ENCODE data around the gene PDSS1.
"Not testable (repeated sequence)": the region's sequence is repeated elsewhere in the genome, so short reads cannot be mapped to it uniquely, and the experiment has no call there.

The PDSS1 gene, protein sequence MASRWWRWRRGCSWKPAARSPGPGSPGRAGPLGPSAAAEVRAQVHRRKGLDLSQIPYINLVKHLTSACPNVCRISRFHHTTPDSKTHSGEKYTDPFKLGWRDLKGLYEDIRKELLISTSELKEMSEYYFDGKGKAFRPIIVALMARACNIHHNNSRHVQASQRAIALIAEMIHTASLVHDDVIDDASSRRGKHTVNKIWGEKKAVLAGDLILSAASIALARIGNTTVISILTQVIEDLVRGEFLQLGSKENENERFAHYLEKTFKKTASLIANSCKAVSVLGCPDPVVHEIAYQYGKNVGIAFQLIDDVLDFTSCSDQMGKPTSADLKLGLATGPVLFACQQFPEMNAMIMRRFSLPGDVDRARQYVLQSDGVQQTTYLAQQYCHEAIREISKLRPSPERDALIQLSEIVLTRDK

DNA sequence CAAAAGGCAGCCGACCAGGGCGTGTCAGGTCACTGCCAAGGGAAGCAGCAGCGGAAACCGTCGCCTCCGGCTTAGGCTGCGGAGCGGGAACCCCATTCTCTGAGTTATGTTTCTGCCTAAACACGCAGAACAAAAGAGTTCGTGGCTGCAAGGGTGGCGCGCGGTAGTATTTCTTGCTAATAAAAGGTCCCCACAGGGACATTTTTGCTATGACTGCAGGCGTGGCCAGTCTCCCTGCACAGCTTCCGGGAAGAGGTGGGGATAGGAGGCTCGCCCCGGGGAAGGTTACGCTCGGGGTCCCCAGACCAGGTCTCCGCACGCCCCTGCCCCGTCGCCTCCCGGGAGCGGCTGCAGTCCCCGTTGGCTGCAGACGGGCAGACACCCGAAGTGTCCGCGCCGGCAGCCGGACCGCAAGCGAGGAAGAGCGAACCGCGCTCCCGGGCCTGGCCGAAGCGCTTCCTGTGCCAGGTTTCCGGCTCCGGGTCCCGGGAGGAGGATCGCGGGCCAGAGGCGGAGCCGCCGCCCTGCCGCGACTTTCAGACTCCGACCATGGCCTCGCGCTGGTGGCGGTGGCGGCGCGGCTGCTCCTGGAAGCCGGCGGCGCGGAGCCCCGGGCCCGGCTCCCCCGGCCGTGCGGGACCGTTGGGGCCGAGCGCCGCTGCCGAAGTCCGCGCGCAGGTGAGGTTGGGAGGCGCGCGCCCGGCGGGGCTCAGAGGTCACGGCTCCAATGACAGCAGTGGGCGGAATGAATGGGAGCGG, at the start of gene PDSS1:
Gene PDSS1, plus strand, starts transcription at position 539 of the 759 bp plus-strand sequence. Its CDS starts 11 bp downstream, at position 550.
- peak; percentile 90 for DNase-seq (ENCODE audit: low spot score)

DNA sequence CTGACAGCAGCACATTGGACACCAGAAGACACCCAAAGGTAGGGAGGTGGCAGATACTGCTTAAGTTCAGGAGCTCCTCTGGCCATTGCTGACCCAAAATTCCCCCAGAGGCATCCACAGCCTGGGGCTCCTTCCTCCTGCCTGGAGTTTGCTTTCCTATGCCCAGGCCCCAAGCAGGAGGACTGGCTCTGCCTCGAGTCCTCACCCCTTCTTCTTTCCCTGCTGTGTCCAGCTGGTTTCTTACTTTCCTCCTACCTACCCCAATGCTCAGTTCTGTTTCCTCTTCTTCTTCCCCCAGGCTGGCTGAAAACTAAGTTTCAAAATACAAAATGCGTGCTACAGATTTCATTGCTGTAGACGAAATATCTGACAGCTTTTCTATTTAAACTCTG, 49.3 kb upstream of the PDSS1 start:
- DNase-seq (ENCODE audit: low spot score): not testable (repeated sequence)

DNA sequence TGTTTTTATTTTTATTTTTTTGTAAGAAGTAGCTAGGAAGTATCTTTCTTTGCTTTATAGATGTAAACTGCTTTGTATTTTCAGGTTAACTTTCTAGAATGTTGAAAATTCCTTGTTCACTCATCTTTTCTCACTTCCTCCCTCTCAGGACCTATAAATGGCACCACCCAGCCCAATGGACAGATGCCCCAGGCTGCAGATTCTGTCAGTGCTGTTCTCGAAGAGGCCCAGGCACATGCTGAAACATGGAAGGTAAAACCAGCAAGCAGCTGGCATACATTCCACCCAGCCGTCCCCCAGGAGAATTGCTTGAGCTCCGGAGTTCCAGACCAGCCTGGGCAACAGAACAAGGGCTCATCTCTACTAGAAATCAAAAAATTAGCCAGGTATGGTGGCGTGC, 47.1 kb upstream of the PDSS1 start:
- no peak for DNase-seq (ENCODE audit: low spot score)

DNA sequence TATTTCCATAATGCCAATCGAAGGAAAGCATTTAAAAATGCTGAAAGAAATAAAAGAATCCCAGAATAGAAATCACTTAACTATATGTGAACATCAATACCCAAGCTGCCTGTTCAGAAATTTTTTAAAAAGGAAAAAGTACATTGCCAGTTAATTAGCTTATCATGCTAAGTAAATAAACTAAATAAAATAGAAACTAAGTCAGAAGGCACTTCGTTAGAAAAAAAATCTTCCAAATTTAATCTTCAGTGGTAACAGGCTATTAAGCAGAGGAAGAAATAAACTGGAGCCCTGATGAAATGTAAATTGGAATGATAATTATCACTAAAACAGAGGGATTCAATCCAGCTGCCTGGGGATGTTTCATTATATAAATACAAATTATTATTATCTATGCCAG, 46.0 kb upstream of the PDSS1 start:
- DNase-seq (ENCODE audit: low spot score): not testable (repeated sequence)

DNA sequence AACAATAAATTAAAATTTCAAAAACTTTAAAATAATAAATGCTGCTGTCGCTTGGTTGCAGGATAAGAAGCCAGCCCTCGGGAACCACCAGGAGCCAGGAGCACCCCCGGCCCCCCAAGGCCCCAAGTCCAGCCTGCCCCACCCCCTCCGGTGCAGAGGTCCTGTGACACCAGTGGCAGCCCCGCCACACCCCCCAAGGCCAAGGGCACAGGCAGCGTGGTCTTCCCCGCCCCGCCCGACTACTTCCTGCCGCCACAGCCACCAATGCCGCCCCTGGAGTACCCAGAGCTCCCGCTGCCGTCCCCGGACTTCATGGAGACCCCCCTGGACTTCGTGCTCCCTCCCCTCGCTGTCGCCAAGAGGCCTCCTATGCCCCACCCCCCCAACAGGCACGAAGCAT, 44.5 kb upstream of the PDSS1 start:
- DNase-seq (ENCODE audit: low spot score): no peak

DNA sequence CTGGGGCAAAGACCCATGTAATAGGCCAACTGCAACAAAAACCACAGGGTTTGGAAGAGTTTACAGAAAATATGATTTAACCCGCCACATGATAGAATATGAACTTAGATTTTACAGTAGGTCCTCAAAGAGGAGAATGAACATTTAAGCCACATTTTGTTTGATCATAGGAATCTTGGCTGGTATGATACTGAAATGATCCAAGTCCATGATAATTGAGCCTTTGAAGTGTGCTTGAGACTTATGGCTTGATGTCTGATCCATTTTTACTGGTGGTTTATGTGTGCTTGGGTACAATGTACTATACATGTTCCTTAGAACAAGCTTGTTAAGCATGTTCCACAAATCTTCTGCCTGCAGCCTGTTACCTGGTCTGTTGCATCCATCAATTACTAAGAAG, 41.8 kb upstream of the PDSS1 start:
- DNase-seq (ENCODE audit: low spot score): no peak

DNA sequence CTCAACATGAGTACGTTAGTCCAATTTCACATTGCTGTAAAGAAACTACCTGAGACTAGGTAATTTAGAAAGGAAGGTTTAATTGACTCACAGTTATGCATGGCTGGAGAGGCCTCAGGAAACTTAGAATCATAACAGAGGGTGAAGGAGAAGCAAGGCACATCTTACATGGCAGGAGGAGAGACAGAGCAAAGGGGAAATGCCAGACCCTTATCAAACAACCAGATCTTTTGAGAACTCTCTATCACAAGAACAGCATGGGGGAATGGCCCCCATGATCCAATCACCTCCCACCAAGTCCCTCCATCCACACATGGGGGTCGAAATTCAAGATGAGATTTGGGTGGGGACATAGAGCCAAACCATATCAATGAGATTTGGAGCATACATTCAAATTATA, 34.6 kb upstream of the PDSS1 start:
- DNase-seq (ENCODE audit: low spot score): no peak

DNA sequence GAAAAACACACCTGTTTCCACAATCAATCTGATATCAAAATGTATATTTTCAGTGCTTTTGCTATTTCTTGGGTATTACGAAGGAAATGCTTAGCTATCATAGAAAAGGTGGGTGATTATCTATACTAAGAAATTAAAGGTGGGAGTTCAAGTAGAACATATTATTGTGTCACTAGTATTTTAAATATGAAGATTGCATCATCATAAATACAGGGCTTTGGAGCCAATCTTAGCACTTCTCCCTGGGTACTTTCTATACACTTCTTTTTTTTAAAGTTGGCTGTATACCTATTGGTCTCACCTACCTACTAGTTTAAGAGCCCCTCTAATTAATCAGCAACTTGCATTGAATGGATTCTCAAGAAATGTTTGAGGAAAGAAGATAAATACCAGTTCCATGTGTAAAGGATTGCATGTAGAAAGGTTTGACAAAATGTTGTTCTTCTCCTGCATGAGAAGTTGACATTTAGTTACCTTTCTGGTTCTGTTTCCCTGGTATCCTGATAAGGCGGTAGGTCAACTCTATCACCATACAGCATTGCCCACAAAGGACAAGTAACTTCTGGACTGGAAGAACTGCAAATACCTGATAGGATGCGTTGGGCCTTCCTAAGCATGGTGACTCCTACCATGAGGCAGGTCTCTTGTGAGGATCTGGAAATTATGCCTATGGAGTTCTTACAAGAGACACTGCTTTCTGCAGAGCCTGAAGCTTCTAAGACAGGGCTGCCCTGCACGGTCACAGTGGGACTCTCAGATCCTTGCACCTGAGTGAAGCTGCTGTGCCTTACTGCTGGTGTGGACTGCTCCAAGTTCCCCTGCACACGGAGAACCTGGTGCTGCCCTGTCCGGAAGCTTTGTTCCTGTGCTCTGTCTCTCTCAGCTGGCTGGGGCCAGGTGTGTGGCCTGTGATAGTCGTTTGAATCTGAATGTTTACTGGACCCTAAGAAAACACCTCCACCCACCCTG, 32.1 kb upstream of the PDSS1 start:
- DNase-seq (ENCODE audit: low spot score): no peak

DNA sequence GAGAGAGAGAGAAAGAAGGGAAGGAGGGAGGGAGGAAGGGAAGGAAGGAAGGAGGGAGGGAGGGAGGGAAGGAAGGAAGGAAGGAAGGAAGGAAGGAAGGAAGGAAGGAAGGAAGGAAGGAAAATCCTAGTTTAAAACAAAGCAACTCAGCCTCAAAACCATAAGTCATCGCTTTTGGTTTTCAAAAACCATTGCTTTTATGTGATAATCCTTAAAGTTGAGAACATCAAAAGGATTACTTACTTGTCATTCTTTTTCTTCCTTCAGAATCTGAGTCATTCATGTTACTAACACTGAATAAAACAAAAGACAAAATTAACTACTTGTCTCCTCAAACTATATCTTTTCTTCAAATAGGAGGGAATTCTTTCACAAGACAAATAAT, 21.6 kb upstream of the PDSS1 start:
- no peak for DNase-seq (ENCODE audit: low spot score)

DNA sequence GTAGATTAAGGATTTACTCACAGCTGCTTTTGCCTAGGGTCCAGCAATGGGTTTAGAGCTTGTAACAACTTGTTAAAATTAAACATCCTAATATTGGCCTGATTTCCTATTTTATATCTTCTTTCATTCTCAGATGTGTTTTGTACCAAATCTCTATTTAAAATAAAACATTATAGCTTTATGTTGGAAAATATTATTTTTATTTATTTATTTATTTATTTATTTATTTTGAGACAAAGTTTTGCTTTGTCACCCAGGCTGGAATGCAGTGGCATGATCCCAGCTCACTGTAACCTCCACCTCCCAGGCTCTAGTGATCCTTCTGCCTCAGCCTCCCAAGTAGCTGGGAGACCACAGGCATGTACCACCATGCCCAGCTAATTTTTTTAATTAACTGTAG, 17.9 kb upstream of the PDSS1 start:
- DNase-seq (ENCODE audit: low spot score): no peak

DNA sequence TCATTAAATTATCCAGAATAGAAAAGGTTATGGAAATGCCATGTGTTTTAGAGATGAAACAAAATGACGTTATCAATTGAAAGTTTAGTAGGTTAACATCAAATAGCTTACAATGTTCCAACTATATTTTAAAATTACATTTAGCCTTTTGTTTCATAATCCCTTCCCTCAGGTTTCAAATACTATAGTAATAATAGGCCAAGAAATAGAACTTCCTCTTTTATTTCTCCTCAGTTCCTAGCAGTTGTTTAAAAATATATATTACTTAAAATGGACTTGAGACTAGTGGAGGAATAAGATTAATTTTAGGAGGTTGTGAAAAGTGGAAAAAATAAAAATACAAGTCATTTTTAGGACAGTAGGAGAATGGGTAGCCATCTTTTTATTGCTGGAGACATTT, 16.4 kb upstream of the PDSS1 start:
- no peak for DNase-seq (ENCODE audit: low spot score)

DNA sequence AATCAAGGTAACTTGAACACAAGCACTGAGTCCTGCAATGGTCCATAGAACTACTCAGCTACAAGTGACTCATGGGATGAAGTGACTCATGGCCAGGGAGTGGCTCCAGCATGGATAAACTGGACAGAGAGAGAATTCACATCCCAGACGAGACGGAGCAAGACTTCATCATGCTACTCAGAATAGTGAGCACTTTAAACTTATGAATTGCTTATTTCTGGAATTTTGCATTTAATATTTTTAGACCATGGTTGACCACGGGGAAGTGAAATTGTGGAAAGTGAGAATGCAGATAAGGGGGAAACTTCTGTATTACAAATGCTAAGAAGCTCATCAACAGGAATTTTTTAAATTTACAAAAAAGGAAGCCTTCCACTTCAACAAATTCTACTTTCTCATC, 15.5 kb upstream of the PDSS1 start:
- DNase-seq (ENCODE audit: low spot score): not testable (repeated sequence)

DNA sequence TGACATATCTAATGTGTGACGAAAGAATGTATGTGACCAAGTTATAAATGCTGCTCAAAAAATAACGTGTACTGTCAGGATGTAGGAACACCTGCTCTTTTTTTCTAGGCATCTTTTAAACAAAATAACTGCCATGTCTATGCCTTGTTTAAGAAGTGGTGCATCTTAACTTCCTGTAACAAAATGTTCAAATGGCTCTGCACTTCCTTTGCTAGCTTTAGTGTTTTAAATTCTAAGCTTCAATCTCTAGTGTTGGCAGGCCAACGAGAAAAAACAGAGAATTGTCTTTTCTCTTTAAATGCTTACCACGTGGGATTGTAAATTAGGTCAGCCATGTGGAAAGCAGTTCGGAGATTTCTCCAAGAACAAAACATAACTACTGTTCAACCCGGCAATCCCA, 14.6 kb upstream of the PDSS1 start:
- no peak for DNase-seq (ENCODE audit: low spot score)

DNA sequence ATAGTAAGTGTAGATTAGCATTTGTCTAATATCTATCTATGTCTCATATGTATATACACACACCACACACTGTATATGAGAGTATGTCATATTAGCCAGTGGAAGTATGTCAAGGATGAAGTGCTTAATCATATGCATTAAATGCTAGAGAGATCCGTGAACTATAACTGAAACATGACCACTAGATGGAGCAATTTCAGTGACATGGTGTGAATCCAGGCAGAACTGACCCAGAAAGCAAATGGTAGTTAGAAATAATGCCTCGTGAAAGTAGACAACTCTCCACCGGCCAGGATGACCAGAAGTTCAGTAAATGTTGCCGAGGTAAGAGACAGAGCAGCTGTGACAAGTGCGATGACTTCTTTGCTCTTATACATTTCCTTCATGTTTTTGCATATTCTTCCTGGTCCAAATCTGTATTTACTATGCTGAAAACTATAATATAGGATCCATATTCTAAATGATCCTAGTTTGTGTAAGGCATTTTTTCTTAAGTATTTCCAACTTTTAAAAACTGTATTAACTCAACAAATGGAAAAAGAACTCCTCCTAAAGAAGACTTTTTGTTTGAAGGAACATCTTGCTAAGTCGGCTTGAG, 12.7 kb upstream of the PDSS1 start:
- not testable (repeated sequence) for DNase-seq (ENCODE audit: low spot score)

DNA sequence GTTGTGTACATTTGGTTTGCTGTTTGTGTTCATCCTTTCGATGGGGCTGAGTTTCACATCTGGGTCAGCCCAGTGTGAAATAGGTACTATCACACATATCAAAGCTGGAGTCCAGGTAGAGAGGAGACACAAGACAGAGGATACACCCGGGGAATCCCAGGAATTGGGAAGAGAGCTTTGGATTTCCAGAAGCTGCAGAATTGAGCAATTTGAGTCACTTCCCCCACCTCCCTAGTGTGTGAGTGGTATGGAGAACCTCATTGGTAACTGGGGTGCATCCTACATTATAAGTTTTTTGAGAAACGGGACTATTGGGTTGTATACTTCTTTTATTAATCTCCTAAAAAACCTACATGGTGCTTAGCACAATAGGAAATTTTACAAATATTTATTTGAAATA, 12.1 kb upstream of the PDSS1 start:
- no peak for DNase-seq (ENCODE audit: low spot score)

DNA sequence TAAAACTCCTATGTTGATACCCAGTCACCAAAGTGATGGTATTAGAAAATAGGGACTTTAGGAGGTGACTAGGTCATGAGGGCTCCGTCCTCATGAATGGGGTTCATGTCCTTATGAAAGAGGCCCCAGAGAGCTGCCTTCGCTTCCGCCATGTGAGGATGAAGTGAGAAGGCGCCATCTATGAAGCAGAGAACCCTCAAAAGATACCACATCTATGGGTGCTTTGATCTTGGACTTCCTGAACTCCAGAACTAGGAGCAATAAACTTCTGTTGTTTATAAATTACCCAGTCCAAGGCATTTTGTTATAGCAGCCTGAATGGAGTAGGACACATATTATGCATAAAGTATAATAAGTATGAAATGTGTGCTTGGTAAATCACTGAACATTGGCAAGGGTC, 8.1 kb upstream of the PDSS1 start:
- DNase-seq (ENCODE audit: low spot score): no peak

DNA sequence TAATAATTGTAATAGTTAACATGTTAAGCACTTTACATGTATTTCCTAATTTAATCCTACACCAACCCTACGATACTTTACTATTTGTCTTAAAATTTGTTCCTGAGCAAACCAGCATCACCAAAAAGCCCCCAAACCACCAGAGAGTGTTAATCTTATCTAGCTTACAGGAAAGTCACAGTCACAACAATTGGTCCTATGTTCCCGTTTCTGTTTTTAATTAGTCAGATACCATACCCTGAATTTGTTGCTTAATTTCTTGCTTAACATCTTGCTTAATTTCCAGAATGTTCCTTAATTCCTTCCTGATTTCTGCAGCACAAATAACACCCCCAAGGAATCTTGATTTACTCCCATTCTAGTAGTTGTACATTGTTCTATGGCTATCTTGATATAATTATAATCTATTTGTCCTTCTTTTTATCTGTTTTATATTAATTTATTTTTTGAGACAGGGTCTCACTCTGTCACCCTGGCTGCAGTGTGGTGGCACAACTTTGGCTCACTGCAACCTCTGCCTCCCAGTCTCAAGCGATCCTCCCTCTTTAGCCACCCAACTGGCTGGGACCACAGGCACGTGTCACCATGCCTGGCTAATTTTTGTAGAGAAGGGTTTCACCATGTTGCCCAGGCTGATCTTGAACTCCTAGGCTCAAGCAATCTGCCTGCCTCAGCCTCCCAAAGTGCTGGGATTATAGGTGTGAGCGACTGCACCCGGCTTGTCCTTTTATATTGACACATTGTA, 6.6 kb upstream of the PDSS1 start:
- no peak for DNase-seq (ENCODE audit: low spot score)

DNA sequence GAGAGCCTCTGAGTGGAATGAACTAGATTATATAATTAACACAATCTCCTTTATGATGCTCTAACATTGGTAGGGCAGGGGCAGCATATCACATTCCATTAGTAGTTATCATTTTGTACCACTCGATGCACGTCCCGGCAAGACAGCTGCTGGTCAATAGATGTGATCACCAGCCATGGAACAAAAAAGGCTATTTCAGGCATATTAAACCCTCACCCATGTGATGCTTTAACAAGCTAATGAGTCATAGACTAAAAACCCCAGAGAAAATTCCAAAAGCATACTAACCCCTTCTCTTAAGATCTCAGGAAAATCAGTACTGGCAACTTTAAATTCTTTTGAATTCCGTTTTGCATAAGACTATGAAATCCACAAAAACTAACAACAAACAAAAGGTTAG, 3.0 kb upstream of the PDSS1 start:
- not testable (repeated sequence) for DNase-seq (ENCODE audit: low spot score)

DNA sequence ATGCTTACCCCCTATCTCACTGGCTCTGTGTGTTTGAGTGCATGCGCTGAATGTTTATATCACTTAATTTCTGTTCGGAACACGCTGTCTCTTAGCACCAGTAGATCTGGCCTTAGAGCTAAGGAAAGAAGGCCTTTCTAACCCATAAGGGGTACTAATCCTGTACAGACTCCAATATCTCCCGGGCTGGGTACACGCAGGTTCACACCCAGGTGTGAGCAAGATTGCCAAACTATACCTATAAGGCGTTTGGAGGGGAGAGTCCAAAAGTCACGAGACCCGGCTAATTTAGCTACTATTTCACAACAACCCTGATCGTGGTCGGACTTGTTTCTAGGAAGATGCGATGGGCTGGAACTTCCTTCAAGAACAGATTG, 727 bp upstream of the PDSS1 start:
- no peak for DNase-seq (ENCODE audit: low spot score)

DNA sequence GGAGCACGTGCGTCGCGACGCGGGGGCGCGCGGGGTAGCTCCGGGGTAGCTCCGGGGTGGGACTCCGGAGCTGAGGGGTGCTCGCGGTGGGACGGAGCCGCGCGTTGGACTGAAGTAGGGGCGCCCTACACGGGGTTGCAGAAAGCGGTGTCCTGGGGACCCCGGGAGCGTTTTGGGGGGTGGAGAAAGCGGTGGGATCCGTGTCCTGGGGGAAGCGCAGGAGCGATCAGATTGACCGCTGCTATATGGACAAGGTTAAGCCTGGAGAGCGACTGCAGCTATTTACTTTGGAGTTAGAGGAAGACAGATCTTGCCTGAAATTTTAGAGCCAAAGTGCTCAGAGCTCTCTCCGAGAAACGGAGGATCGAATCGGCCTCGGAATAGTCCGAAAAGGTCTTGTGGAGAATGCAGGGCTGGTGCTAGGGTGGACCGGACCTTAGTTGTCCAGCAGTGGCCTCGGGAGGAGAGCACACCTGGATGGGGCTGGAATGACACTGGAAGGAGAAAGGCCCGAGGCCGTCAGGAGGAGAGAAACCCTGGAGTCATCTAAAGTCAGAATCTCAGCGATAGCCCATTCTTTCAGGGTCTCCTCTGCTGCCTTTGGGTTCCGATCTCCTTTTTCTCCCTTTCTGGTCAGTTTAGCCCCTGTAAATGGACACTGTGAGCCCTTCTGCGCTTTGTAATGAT, 564 bp downstream of the PDSS1 start:
- peak; percentile 43 for DNase-seq (ENCODE audit: low spot score)

DNA sequence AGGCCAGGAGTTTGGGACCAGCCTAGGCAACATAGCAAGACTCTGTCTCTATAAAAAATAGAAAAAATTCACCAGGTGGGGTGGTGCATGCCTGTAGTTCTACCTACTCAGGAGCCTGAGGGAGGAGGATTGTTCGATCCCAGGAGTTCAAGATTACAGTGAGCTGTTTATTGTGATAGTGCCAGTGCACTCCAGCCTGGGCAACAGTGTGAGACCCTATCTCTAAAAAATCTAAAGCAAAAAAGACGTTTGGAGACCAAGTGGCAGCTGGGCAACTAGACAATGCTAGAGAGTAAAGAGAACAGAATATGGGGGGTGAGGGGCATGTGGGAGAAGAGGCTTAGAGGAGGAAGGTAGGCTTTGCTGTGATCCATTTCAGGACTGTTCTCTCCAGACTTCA, 1.4 kb downstream of the PDSS1 start:
- no peak for DNase-seq (ENCODE audit: low spot score)

All from D341Med (cell line).